Measurements from ENCODE around the gene ROBO1.

ROBO1 gene

DNA sequence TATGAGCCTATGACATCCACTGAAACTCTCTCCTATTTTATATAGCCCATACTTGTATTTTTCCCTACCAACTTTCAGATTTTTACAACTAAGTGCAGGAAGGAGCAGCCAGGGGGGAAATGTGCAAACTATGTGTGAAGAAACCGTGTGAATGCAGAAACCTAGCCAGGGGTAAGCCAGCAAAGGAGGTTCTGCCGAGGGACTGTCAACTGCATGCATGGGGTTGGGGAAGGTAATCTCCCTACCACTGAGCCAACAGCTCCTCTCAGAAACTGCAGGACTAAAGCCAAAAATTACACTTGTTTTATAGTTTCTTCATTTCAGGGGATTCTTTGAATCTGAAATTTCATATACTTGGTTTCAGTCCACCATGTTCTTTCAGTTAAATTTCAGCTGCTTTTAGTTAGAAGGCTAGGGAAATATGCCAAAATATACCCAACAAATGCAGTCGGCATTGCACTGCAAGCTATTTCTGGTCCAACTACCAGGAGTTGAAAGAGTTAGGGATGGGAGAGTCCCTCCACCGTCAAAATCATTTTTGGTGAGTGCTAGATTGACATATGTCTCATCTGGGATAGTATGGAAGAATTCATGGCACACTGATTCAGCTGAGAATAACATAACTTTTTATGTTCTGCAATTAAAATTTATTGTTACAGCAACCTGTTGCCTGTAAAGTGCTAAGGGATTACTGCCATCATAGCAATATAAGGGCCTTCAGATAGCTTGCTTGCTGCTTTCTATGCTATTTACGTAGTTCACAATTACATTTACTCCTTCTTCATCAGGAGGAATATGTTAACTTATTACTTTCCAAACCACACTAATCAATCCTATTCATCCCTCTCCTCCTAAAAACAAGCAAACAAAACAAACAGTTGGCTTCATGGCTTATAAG is 904.2 kb downstream of the ROBO1 start:
- DNase-seq, result no peak

DNA sequence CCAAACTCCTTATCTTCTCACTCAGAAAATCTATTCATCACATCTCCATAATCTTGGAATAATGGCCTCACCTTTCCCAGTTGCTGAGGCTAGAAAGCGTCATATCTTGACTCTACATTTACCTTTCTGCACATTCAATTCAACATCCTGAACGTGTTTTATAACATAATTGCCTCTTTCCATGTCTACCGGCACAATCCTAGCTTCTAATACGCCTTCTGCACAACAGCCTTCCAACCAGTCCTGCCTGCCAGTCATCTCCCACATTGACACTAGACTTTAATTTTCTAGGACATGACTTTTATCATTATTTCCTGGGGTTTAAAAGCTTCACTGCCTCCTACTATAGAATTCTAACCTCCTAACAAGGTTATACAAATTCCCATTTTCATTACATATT is 906.6 kb downstream of the ROBO1 start:
- no peak for DNase-seq

DNA sequence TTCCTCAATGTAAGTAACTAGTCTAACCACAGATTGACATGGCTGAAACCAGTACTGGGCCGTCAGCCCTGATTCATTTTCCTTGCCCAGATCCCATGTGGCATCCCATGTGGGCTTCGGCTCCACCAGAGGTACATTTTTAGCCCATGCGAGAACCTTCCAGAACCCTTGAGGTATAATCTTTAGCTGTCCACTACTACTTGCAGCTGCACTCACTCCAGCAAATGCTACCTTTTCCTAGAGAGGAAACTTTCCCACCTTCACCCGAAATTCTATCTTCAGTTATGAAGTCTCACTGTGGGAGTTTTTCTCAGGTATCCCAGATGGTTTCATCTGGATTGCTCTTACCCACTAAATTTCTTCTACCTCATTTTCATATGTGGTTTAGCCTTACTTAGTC is 907.2 kb downstream of the ROBO1 start:
- no peak for DNase-seq

DNA sequence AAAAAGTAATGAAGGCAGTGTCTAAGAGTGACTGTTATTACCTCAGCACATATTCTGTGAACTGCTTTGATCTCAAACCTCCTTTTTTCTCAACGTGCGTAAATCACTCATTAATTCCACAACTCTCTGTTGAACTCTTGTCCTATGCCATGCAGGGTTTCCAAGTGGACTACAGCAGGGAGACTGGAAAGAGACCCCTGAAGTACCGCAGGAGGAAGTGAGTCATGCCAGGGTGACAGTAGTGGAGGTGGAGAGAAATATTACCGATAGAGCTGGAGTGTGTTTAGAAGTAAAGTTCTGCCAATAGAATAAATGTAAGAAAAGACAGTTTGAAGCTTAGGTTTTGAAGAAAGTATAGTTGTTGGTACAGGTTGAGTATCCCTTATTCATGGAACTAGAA is 908.9 kb downstream of the ROBO1 start:
- no peak for DNase-seq

DNA sequence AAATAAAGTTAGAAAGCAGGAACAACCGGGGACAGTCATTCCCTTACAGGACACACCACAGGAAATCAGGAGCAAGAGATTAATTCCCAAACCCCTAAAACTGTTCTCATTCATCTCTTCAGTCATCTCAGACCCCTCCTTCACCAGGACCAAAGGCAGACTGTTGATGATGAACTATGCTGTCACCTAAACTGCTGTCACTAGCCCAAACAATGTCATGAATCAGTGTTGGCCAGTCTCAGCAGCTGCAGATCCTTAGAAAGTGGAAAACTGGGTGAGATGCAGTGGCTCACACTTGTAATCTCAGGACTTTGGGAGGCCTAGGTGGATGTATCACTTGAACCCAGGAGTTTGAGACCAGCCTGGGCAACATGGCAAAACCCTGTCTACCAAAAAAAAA is 909.6 kb downstream of the ROBO1 start:
- no peak for DNase-seq

DNA sequence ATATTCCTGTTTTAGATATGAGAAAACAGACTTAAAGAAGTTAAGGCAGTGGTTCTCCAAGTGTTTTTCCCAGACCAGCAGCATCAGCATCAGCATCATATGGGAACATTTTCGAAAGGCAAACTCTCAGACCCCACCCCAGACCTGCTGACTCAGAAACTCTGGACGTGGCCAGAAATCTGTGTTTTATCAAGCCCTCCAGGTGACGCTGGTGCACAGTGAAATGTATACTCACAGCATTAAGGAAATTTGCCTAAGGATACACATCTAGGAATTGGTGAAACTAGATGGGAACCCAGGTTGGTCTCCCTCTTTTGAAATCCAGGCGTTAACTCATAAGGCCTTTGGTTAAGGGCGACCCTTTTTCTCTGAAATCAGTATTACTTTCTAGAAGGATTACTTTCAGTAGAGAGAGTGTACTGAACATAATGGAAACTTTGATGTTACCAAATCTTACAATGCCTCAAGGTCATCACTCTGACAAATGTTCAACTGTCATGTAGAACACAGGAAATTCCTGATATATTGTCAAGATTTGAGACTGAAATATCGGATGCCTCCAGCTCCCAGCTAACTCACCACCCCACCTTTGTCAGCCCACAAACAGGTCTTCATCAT is 910.2 kb downstream of the ROBO1 start:
- DNase-seq, result no peak

DNA sequence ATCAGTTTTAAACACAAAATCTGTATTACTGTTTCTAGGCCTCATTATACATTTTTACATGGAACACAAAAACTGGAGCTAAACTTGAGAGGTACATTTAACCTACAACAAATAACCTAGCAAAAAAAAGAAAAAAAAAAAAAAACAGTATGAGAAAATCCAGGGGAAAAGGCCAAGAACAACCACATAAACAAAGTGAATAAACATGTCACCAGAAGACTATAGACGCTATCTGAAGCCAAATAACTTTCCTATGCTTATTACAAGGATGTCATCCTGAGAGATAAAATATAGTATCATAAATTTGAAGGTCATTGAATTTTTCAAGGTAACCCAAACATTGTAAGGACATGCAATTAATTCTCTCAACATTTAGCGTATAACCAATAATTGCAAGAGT is 911.6 kb downstream of the ROBO1 start:
- DNase-seq, result no peak

DNA sequence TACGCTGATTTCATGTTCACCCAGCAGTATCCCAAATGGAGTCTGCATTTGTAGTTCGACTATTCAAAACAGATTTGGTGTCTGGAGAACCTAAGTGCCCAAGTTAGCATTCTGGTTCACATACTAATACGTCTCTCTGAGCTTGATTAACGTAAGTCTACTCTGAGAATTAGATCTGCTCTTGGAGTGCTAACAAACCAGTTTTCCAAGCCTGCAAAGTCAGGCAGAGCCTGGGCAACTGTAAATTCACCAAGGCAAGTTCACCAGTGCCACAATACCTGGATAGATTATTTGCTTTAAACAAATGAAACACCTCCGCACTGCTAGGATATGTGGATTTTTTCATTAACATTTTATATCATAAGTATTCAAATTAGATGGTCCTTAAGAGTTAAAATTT is 912.6 kb downstream of the ROBO1 start:
- no peak for DNase-seq

DNA sequence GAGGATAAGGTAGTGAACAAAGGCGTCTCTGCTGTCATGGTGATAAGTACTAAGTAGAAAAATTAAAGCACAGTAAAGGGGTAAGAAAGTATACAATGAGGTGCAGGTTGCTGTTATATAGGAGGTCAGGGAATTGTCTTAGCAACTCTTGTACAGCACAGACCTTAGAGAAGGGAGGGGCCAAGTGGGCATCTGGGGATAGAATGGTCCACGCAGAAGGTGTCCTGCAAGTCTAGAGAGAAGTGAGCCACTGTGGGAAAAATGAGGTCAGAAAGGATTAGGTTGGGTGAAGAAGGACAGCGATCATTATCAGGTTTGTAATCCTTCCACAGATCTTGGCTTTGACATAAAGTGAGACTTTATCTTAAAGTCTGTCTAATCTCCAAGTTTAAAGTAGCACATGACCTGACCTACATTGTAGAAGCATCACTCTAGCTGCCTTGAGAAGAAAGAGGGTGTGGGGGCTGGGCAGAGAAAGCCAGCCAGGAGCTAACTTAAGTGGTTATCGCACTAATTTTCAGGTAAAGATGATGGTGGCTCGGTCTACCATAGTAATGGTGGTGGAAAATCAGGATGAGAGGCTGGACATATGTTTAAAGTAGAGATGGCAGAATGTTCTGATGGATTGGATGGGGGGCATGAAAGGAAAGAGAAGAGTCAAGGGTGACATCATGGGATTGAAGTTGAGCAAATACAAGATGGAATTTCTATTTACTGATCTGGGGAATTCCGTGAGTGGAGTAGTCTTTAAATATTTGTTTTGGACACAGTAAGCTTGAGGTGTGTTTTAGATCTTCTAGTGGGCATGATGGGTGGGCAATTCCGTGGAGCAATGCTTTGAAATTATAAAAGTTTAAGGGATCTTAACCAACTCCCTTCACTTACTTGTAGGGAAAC is 919.2 kb downstream of the ROBO1 start:
- DNase-seq, result no peak

DNA sequence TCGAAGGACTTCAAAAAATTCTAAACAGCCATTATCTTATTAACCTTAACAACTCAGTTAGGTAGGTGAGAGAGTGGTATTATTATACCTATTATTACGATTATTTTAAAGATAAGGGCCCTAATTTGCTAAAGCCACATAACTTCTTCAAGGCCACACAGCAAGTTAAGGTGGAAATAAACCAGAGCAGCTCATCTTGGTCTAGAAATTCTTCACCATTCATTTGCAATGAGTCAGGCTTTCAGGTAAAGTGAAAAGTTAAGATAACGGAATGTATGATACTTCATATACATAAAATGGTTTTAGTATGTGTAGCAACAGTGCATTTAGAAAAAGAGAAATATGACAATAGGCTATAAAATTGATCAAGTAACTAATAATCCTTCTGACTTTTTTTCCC is 920.2 kb downstream of the ROBO1 start:
- DNase-seq, result no peak

DNA sequence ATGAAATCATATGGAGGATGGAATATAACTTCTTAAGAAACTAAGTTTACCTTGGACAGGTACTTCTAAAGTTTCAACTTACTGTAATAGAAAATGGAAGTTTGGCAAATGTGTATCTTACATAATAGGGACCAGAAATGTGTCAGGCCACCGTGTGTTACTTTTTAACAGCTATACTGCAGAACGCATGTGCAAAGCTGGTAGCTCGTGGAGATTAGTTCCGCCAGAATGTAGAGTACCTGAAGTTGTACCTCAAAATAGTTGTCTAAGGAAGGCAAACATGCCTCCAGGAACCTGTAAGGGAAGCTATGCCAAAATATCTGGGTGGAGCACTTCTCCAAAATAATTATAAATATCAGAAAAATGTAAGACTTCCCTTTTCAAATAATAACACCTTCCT is 920.6 kb downstream of the ROBO1 start:
- DNase-seq, result no peak

DNA sequence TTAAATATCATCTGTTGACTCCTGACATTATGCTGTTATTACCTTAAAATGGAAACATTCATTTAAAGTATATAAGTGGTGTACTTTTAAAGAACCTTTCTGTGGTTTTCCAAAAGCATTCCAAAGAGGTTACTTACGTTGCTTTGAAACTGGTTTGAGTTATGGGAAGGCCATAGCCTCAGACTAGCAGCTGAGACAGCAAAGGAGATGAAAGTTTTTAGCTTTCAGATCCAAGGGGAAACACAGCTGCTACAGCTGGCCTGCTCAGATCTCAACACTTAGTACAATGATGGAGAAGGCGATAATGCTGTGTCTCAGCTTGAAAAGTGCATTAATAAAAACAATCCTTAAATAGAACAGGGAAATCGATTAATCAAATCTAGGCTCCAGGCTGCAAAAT is 921.1 kb downstream of the ROBO1 start:
- no peak for DNase-seq

DNA sequence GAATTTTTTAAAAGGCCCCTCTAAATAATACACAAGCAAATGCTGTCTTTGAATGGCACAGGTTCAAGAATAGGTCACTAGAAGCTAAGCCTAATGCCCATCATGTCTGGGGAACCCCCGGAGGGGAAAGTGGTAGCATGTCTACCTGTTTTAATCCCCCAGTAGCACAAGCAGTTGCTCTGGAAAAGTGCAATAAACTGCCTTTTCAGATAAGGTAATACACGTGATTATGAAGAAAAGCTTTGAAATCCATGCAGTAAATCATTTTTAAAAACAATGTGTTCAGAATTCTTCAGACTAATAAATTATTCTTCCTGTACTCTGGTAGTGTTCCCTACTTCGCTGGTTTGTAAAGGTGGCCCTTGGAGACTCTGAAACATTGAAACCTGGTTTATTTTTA is 922.2 kb downstream of the ROBO1 start:
- DNase-seq, result no peak

DNA sequence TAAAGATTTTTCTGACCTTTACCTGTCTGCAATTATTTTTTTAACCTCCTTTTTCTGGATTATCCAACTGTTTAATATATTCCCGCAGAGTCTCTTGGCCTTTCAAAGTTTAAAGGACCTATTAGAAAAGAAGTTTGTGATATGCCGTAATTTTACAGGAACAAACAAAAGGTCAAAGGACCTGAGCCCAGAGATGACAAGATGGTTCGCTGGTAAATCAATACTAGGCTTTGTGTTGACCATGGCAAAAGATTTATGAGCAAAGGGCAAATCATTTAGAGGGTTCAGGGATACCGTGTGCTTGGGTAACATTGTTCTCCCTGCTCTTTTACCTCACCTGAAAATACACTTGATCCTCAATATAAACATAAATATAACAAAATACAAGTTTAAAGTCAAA is 923.5 kb downstream of the ROBO1 start:
- DNase-seq, result no peak

DNA sequence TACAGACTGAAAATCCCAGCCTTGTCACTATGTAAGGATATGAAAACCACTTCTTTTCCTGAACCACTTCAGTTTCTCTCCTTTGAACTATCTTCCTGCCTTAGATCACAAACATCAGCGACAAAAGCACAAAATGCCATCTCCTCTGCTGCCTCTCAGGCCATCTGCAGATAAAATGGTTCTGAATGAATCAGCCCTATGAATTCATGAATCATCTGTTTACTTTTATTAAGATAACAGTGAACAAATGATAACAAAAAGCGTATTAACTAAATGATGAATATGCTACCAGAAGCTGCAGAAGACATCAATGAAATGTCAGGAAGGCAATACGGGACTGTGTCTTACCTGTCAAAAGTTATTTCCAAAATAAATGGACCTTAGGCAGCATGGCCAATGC is 928.1 kb downstream of the ROBO1 start:
- DNase-seq, result no peak

DNA sequence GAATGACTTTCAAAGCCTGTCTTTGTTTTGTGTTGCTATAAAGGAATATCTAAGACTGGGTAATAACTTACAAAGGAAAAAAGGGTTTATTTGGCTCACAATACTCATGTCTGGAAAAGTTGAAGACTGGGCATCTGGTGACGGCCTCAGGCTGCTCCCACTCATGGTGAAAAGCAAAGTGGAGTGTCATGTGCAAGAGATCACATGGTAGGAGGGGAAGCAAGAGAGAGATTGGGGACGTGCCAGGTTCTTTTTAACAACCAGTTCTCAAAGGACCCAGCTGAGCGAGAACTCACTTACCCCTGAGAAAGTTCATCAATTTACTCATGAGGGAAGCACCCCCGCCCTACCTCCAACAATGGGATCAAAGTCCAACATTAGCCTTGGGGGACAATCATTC is 929.4 kb downstream of the ROBO1 start:
- no peak for DNase-seq

DNA sequence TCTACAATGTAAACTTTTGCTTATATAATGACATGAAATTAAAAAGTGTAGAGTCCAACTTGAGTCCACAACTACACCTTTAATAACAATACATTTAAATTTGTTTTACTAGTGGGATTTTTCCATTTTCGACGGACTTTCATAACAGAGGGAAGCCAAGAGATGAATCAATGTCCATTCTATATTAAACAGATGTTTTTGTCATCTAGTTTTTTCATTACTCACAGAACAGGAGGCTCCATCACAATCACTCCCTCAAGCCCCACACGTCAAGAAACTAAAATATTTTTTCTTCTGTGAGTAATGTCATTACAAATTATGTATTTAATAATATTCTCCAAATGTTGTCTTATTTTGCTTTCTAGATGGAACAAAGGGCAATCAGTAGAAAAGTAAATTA is 932.9 kb downstream of the ROBO1 start:
- no peak for DNase-seq

DNA sequence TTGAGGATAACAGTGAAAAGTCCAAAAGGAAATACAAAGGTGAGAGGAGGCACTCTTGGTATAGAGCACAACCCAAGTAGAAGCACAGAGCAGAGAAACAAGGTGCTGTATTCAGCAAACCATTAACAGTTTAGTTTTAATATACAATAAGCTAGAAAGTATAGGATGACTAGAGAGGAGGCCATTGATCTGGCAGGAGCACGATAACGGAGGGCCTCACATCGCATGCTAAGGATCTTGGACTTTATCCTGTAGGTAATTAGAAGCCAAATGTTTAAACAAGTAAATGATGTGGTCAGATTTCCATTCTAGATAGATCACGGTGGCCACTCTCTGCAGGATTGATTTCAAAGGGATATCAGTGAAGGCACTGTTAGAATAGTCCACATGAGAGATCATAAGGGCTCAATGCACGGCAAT is 935.0 kb downstream of the ROBO1 start:
- DNase-seq, result no peak

DNA sequence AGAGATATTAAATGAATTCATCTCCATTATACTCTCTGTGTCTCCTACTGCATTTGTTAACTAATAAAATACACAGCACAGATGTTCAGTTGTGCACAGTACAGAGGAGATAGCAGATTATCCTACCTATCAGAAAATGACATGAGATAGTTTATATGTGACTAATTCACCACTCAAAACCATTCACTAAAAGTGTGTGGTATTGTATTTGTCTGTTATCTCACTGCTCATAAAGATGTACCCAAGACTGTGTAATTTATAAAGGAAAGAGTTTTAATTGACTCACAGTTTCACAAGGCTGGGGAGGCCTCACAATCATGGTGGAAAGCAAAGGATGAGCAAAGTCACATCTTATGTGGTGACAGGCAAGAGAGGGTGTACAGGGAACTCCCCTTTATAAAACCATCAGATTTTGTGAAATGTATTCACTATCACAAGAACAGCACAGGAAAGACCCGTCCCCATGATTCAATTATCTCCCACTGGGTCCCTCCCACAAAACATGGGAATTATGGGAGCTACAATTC is 936.3 kb downstream of the ROBO1 start:
- no peak for DNase-seq

DNA sequence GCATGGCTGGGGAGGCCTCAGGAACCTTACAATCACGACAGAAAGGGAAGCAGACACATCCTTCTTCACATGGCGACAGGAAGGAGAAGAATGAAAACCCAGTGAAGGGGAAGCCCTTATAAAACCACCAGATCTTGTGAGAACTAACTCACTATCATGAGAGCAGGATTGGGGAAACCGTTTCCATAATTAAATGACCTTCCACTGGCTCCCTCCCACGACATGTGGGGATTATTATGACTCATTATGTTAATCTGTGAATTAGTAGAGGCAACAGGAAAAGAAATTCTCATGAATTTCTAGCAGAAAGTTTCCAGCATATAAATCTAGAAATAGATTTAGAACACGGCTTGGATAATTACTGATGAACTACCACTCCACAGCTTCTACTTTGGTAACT is 937.3 kb downstream of the ROBO1 start:
- no peak for DNase-seq

DNA sequence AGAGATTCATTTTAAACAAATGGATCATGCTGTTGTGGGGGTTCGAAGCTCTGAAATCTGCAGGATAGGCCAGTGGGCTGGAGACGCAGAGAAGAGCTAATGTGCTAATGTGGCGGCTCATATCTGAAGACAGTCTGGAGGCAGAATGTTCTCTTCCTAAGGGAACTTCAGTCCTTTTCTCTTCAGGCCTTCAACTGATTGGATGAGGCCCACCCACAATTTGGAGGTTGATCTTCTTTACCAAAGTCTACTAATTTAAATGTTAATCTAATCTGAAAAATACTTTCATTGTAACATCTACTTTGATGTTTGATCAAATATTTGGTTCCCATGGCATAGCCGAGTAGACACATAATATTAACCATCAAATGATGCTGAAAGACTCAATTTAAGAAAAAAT is 940.2 kb downstream of the ROBO1 start:
- no peak for DNase-seq

DNA sequence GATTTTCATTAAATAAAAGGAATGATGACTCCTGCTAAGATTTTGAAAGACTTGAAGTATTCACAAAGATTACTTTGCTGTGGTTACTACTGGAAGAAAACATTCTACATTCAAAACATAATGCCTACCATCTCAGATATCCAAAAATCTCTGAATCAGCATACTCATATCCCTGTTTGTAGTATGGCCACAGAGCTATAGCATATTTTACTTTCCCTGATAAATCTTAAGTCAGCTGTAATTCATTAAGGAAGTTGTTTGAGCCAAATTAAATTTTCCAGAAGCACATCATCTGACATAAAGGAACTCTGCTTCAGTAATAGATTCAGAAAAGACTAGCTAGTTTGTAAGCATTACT is 942.0 kb downstream of the ROBO1 start:
- DNase-seq, result no peak

DNA sequence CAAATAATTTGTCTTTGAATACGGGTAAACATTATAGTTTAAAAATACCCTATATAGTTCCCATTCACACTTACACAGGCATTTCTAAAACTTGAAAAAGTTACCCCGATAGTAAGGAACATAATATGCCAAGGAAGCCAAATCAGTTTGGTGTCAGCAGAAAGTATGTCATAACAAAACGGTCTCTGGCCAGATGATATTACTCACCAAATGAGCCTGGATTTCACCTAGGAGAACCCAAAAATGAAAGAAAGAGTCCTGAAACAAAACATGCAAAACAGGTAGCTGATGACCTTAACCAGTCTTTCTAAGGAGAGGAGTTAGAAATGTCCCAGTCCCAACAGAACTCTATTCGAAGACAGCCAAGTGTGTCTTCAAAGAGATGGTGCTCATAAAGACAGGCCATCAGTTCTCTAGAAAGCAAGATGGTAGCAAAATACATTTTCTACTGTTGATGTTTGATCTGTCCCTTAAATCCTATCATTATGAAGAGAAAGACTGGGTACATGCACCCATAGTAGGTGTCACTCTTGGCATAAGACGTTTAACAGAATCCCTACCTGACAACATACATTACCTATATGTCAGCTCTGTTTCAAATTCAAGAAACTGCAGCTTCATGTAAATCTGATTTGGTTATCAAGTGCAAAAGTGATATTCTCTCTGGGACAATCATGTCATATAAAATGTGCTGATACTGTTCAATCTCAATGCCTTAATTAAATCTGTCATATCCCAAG is 942.5 kb downstream of the ROBO1 start:
- no peak for DNase-seq
